NAMALWA (cell line): ENCODE results near the gene DGCR2.
"Not testable (repeated sequence)": the region's sequence is repeated elsewhere in the genome, so short reads cannot be mapped to it uniquely, and the experiment has no call there.

ENCODE experiments used
- DNase-seq: peaks from one replicate; pipeline ENCODE4 v3.0.0-alpha.2; 2015; ENCODE audit warnings: low spot score

DGCR2 gene

GRCh38 chr22:19042285-19043120 lies 79.7 kb downstream of the DGCR2 start:
- DNase-seq, result no peak

DNA sequence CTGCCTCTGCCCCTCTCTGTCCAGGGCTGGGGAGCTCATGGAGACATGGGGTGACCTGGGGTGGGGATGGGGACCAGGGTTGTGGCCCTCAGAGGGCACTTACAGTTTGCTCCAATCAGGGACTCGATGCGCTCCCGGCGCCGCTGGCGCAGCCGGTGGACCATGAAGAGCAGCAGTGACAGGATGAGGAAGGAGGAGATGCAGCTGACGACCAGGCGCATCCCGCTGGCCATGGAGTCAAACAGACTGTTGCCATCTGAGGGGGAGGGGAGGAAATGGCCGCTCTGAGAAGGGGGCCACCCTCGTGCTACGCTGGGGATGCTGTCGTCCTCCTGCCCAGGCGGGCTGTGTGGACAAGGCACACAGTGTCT lies 80.5 kb downstream of the DGCR2 start:
- DNase-seq, result no peak

GRCh38 chr22:19040888-19041703 lies 81.1 kb downstream of the DGCR2 start:
- DNase-seq, result no peak

- no peak for DNase-seq
Observed at GRCh38 chr22:19040391-19040861, 81.8 kb downstream of the DGCR2 start.

GRCh38 chr22:19039796-19040280 lies 82.4 kb downstream of the DGCR2 start:
- DNase-seq, result no peak

GRCh38 chr22:19039448-19039780 lies 82.8 kb downstream of the DGCR2 start:
- no peak for DNase-seq

DNA sequence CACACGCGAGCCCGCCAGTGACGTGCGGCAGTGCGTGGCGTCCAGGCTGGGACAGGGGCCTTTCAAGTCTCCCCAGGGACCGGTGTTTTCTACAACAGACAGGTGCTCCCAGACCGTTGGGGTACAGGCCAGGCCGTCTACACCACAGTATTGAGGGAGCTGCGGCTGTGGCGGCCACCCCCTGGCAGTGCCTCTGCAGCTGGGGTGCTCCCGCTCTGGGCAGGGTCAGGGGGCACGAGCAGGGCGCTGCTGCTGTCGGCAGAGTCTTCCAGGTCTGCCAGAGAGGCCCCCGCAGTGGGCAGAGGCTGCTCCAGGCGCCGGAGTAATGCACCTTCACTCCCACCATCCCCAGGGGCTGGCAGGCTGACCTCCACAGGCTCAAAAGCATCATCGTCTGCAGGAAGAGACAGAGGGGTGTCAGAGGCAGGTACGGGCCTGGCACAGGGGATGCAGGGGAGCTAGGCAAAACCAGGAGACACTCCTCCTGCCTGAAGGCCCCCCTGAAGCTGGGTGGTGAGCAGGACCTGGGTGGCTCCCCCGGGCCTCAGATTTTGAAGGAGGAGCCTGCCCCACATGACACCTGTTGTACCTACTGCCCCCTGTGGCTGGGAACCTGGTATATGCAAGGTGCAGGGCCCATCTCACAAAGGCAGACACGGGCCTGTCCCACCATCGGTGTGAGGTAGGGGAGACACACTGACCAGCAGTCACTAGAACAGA lies 83.3 kb downstream of the DGCR2 start:
- DNase-seq, result peak; percentile 28

- DNase-seq, result no peak
Observed at GRCh38 chr22:19038164-19038546, 84.1 kb downstream of the DGCR2 start.

DNA sequence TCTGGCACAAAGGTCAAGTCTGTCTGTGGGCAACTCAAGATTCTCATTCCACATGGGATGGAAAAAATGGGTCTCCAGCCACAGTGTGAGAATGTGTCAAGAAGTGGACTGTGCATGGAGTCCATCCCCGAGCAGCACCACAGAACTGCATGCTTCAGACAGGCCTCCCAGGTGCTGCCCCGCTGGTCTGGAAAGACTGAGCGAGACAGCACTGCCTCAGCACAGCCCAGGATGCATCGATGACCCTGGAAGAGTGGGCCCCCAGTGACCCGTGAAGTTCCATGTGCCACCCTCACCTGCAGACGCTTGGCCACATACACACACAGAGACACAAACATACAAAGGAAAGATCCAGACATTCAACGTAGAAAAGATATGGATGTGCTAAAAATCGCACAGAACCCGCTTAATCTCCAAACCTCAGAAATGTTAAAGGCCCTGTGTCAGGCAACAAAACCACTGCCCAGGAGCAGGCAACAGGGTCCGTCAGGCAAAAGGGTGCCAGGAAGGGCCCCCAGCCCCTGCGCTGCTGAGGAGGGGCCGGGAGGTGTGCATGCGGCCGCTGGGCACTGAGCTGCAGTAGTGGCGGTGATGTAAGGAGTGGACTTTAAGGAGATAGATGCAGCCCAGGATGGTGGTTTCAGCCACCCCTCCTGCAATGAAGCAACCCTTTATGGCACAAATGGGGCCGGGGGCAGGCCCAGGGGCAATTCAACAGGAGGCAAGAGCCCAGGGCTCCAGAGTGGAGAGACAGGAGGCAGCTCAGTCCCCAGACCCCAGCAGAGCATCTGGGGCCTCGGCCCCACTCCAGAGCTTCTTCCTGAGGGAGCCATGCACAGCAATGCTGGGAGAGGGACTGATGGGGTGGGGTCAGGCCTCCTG lies 84.7 kb downstream of the DGCR2 start:
- DNase-seq, result no peak

- no peak for DNase-seq
Observed at GRCh38 chr22:19036523-19037273, 85.5 kb downstream of the DGCR2 start.

DNA sequence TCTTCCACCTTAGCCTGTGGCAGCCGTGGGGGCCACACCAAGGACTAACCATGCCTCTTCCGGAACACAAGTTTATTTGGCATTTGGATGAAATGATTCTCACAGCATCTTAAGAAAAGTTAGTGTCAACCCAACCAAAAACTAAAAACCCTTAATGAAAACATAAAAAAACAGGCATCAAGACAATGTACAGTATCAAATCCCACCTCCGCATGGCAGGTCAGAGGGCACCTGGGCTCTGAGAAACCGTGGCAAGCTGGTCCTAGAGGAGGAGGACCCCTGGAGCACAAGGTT lies 86.0 kb downstream of the DGCR2 start:
- no peak for DNase-seq

- peak; percentile 59 for DNase-seq
Observed at GRCh38 chr22:19035474-19036228, 86.6 kb downstream of the DGCR2 start.

DNA sequence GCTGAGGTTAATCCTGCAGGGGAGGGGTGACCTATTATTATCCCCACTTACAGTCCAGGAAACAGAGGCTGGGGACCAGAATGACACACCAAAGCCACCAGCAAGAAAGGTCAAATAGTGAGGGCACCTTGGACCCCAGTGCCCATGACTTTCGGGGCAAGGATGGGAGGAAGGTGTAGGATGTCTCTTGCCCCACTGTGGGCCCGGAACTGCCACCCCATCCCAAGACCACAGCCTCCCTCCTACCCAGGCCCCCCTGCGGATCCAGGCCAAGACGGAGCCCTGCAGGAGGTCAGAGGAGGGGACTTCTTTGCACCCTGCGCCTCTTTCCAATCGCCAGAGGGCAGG lies 87.1 kb downstream of the DGCR2 start:
- DNase-seq, result not testable (repeated sequence)

DNA sequence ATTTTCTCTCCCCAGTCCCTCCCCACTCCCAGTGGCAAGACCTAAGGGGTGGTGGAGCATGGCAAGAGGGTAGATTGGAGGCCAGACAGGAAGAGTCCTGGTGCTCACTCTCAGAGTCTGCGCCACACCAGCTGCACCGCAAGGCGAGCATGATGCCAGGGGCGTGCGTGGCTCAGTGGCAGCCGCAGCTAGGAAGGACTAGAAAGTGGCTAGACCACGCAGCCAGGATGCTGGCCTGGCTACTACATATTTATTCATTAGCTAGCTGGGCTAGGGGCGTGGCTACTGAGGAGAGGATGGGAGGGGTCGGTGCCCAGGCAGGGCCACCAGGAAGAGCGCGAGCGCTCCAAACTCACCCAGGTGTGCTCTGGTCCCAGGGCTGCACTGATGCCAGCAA lies 87.5 kb downstream of the DGCR2 start:
- DNase-seq, result not testable (repeated sequence)

DNA sequence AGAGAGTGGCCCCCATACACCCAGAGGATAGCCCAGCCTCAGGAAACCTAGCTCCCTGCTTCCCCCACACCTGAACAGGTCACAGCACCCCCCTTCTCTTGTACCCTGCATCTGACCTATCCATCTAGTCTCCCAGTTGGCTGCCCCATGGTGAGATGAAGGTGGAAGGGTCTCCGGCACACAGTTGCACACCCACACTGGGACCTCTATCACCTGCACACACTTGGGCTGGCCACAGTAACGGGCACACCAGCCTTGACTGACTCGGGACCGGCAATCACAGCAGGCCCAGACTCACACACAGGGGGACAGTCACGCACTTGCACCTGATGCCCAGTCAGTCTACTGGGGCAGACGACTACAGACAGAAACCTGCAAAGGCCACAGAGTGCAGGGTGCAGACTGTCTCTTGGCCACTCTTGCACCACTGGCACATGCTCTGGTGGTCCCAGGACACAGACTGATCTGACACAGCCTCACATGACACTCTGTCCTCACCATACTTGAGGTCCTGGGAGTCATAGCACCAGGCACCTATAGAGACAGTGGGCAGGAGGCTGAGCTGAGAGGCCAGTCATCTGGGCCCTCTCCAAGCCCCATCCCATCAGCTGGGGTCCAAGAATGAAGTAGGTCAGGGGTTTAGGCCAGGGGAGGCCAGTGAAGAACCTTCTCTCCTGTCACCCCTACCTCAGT lies 88.0 kb downstream of the DGCR2 start:
- not testable (repeated sequence) for DNase-seq

- not testable (repeated sequence) for DNase-seq
Observed at GRCh38 chr22:19033568-19033905, 88.7 kb downstream of the DGCR2 start.

- not testable (repeated sequence) for DNase-seq
Observed at GRCh38 chr22:19032898-19033567, 89.2 kb downstream of the DGCR2 start.

DNA sequence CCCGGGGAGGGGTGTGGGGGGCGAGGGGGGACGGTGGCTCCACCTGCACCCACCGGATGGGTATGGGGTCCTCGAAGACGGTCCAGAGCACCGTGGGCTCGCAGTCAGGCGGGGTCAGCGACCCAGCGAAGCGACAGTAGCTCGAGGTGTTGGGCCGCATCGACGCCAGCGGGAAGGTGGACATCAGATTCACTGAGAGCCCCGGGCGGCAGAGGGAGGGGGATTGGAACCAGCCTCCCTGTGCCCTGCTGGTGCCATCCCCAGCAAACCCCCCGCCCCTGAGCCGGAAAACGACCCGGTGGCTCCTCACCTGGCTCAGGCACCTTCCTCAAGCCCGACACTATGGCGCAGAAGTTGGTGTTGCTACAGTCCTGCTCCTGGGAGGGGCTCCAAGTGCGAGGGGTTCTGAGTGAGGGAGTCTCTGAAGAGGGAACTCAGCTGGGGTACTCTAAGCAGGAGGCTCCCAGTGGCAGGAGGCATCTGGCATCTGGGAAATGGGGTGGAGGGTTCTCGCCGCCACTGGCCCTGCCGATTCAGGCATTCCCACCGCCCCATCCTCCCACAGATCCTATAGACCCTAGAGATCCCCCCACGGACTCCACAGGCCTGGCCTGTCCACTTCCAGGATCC lies 89.9 kb downstream of the DGCR2 start:
- not testable (repeated sequence) for DNase-seq

DNA sequence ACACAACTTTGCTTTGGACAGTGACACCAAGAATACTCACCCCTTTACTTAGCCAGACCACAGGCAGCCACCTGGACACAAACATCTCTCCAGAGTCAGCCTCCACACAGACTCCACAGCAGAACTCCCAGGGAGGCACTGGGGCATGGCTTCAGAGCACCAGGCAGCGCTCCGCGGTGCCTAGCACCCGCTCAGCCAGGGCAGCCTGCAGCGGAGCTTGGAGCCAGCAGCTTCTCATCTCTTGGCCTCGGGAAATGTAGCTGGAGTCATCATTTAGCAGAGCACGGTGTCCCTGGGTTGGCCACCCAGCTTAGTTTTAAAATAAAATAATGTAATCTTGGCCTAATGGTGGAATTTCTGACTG lies 91.3 kb downstream of the DGCR2 start:
- DNase-seq, result not testable (repeated sequence)
